Smooth muscle cell (in vitro differentiated cells): ENCODE results near the gene FNDC3B. TPM values are rescaled to one million over a fixed set of nuclear protein-coding genes. Genes with fewer than 3 reads are reported as not detected.
A peak's percentile ranks its signal among the peaks of the same experiment; 100 is the strongest.

Source experiments
- DNase-seq: peaks from one replicate; lab custom pipeline; 2025; ENCODE audit not compliant: unreplicated experiment; lab: John Stamatoyannopoulos, UW
- H2AFZ ChIP-seq: fragments of 200-600 bp; sonication (generic); 2 replicates; pipeline ENCODE4 v1.6.0; 2016; ENCODE audit warnings: antibody characterized with exemption, low read depth, mild to moderate bottlenecking
- H3F3A ChIP-seq: fragments of 200-600 bp; sonication (generic); 2 replicates; pipeline ENCODE4 v1.6.0; 2017; ENCODE audit warnings: antibody characterized with exemption, low read depth
- H3K27ac ChIP-seq: fragments of 200-600 bp; sonication (generic); 2 replicates; pipeline ENCODE4 v1.5.1; 2016; ENCODE audit warnings: low read depth, mild to moderate bottlenecking
- H3K27me3 ChIP-seq: fragments of 200-600 bp; sonication (generic); 2 replicates; pipeline ENCODE4 v1.6.1; 2016; ENCODE audit warnings: low read depth, mild to moderate bottlenecking
- H3K36me3 ChIP-seq: fragments of 200-600 bp; sonication (generic); 2 replicates; pipeline ENCODE4 v1.5.1; 2016; ENCODE audit warnings: low read depth
- H3K4me1 ChIP-seq: fragments of 200-600 bp; sonication (generic); 2 replicates; pipeline ENCODE4 v1.5.1; 2016; ENCODE audit warnings: low read depth
- H3K4me2 ChIP-seq: fragments of 200-600 bp; sonication (generic); 2 replicates; pipeline ENCODE4 v1.6.0; 2016; ENCODE audit warnings: mild to moderate bottlenecking
- H3K4me3 ChIP-seq: fragments of 200-600 bp; sonication (generic); 2 replicates; pipeline ENCODE4 v1.5.1; 2016; ENCODE audit warnings: mild to moderate bottlenecking
- H3K79me2 ChIP-seq: fragments of 200-600 bp; sonication (generic); 2 replicates; pipeline ENCODE4 v1.6.0; 2016; ENCODE audit warnings: low read depth, mild to moderate bottlenecking
- H3K9ac ChIP-seq: fragments of 200-600 bp; sonication (generic); 2 replicates; pipeline ENCODE4 v1.6.0; 2016; ENCODE audit warnings: low read depth
- H3K9me3 ChIP-seq: fragments of 200-600 bp; sonication (generic); replicated peaks from 2 replicates; pipeline ENCODE4 v1.5.1; 2016; ENCODE audit warnings: low read depth
- H4K20me1 ChIP-seq: fragments of 200-600 bp; sonication (generic); 2 replicates; pipeline ENCODE4 v1.6.0; 2016; ENCODE audit warnings: low read depth
- WGBS: methylation state at CpG from one replicate; pipeline ENCODE4 v1.1.7; 2016; ENCODE audit warnings: low lambda C conversion rate; 5-methylcytosine and 5-hydroxymethylcytosine counted together
- polyA plus RNA-seq: library from polyadenylated mRNA; unstranded; fragments of >200 nt; fragmentation: Nextera tagmentation; extraction: Ambion mirVana; gene quantifications from 2 replicates; pipeline ENCODE4 v1.2.1, GENCODE V29; 2016
- total RNA-seq: library from RNA; depleted of rRNA; stranded (reverse); fragments of >200 nt; gene quantifications from 2 replicates; pipeline ENCODE4 v1.2.3, GENCODE V29; 2014
- TF ChIP-seq, protein P1 (sequence below): fragments of 200-600 bp; sonication (generic); IDR thresholded peaks from 2 replicates; pipeline ENCODE4 v1.5.1; 2017; ENCODE audit warnings: borderline replicate concordance, mild to moderate bottlenecking, antibody characterized with exemption; ENCODE audit not compliant: insufficient read depth, poor library complexity, severe bottlenecking

The FNDC3B gene
- total and polyA plus RNA-seq, 2 experiments from 2014 or later, result 149 to 294 TPM

GRCh38 chr3:172150913-172151650 is 111.7 kb downstream of the FNDC3B start:
- Histone ChIP-seq H3K4me3 (no peak overlapping the region), H3K4me2 (peak overlapping the region; percentile 63), H2AFZ (no peak overlapping the region), H3K36me3 (no peaks in the 10 kb centered on the region), H3F3A (peaks cover 58% of the 10 kb centered on the region), H3K27me3 (no peaks in the 10 kb centered on the region), H3K27ac (peak overlapping the region; percentile 99), H3K4me1 (peaks cover 66% of the 10 kb centered on the region), H3K9ac (peak overlapping the region; percentile 89), H3K9me3 (no peaks in the 10 kb centered on the region), H4K20me1 (peaks cover 64% of the 10 kb centered on the region), H3K79me2 (peaks cover 91% of the 10 kb centered on the region)
- WGBS, result 71% methylated on average over 5 of the region's 5 CpGs
- TF ChIP-seq, protein P1, sequence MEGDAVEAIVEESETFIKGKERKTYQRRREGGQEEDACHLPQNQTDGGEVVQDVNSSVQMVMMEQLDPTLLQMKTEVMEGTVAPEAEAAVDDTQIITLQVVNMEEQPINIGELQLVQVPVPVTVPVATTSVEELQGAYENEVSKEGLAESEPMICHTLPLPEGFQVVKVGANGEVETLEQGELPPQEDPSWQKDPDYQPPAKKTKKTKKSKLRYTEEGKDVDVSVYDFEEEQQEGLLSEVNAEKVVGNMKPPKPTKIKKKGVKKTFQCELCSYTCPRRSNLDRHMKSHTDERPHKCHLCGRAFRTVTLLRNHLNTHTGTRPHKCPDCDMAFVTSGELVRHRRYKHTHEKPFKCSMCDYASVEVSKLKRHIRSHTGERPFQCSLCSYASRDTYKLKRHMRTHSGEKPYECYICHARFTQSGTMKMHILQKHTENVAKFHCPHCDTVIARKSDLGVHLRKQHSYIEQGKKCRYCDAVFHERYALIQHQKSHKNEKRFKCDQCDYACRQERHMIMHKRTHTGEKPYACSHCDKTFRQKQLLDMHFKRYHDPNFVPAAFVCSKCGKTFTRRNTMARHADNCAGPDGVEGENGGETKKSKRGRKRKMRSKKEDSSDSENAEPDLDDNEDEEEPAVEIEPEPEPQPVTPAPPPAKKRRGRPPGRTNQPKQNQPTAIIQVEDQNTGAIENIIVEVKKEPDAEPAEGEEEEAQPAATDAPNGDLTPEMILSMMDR, result no peak
- no peak for DNase-seq

GRCh38 chr3:172151651-172152649 is 112.6 kb downstream of the FNDC3B start:
- Histone ChIP-seq H3K79me2 (peaks cover 91% of the 10 kb centered on the region), H3K27ac (peak overlapping the region; percentile 99), H3K9ac (peak overlapping the region; percentile 89), H3K36me3 (no peaks in the 10 kb centered on the region), H3K4me1 (peaks cover 74% of the 10 kb centered on the region), H4K20me1 (peaks cover 63% of the 10 kb centered on the region), H2AFZ (no peak overlapping the region), H3K9me3 (no peaks in the 10 kb centered on the region), H3K4me3 (no peak overlapping the region), H3K27me3 (no peaks in the 10 kb centered on the region), H3K4me2 (peak overlapping the region; percentile 63), H3F3A (peaks cover 49% of the 10 kb centered on the region)
- TF ChIP-seq, protein P1, result no peak
- WGBS, result 78% methylated on average over 14 of the region's 14 CpGs
- no peak for DNase-seq

DNA sequence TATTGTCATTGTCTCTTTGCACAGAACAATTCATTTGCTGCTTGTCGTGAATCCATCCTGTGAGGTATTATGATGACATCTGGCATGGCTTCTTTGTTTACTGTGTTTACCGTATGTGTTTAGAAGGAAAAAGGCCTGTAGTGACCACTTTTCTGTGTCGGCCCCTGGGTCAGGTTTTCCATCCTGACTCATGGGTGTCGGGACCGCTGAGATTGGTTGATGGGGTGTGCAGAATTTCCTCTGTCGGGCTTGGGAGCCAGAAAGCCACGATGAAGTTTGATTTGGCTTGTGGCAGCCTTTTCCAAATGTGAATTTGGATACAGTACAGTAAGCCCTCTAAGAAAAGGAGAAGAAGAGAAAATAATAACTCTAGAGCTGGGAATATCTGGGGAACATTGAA is 113.5 kb downstream of the FNDC3B start:
- Histone ChIP-seq H2AFZ (no peak overlapping the region), H4K20me1 (peaks cover 70% of the 10 kb centered on the region), H3K79me2 (peaks cover 91% of the 10 kb centered on the region), H3K9ac (peak overlapping the region; percentile 89), H3K27ac (peak overlapping the region; percentile 99), H3K4me2 (peak overlapping the region; percentile 63), H3F3A (peaks cover 41% of the 10 kb centered on the region), H3K4me1 (peaks cover 74% of the 10 kb centered on the region), H3K27me3 (no peaks in the 10 kb centered on the region), H3K9me3 (no peaks in the 10 kb centered on the region), H3K4me3 (no peak overlapping the region), H3K36me3 (no peaks in the 10 kb centered on the region)
- 3% methylated on average over 7 of the region's 7 CpGs for WGBS
- TF ChIP-seq, protein P1, result no peak
- DNase-seq, result peak; percentile 34
